Choroid plexus epithelial cell (primary cell): ENCODE data around the gene SACS.

Experiments
- DNase-seq: peaks from one replicate; pipeline ENCODE4 v3.0.0-alpha.2; 2010; ENCODE audit warnings: low read depth
- H3K4me3 ChIP-seq: 2 replicates; pipeline ENCODE4 v1.5.1; 2011; ENCODE audit warnings: low read depth, mild to moderate bottlenecking, control low read depth, low read length, moderate library complexity
- TF ChIP-seq, protein P1 (sequence below): conservative IDR thresholded peaks from 2 replicates; pipeline ENCODE4 v1.5.1; 2011; ENCODE audit warnings: low read depth, mild to moderate bottlenecking, control low read depth, inconsistent platforms, low read length, moderate library complexity

SACS gene

GRCh38 chr13:23394821-23395220, 38.7 kb downstream of the SACS start:
- DNase-seq = no peak
- H3K4me3 ChIP-seq = no peak overlapping the region
- TF ChIP-seq, protein P1, sequence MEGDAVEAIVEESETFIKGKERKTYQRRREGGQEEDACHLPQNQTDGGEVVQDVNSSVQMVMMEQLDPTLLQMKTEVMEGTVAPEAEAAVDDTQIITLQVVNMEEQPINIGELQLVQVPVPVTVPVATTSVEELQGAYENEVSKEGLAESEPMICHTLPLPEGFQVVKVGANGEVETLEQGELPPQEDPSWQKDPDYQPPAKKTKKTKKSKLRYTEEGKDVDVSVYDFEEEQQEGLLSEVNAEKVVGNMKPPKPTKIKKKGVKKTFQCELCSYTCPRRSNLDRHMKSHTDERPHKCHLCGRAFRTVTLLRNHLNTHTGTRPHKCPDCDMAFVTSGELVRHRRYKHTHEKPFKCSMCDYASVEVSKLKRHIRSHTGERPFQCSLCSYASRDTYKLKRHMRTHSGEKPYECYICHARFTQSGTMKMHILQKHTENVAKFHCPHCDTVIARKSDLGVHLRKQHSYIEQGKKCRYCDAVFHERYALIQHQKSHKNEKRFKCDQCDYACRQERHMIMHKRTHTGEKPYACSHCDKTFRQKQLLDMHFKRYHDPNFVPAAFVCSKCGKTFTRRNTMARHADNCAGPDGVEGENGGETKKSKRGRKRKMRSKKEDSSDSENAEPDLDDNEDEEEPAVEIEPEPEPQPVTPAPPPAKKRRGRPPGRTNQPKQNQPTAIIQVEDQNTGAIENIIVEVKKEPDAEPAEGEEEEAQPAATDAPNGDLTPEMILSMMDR = no peak

GRCh38 chr13:23392925-23393645, 40.4 kb downstream of the SACS start:
- no peak overlapping the region for H3K4me3 ChIP-seq
- DNase-seq = no peak
- TF ChIP-seq, protein P1 = no peak

GRCh38 chr13:23392313-23392712, 41.2 kb downstream of the SACS start:
- H3K4me3 ChIP-seq = no peak overlapping the region
- TF ChIP-seq, protein P1 = no peak
- DNase-seq = no peak

DNA sequence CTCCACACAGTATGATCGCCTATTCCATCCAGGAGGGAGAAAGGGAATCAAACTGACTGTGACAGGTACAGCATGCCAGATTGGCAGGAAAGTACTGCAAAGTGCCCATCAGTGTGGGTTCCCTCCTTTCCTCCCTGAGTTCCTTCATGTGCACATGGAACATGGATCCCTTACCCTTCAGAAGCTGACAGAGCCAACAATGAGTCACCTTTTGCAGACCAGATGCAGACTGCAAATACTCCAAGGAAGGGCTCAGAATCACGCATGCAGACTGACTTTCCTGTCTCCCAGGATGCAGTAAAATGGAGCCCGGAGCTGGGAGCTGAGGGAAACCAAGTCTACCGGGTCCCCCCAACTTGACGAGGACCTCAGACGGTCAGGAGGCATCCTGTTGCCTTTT, 41.8 kb downstream of the SACS start:
- DNase-seq = no peak
- TF ChIP-seq, protein P1 = no peak
- no peak overlapping the region for H3K4me3 ChIP-seq

DNA sequence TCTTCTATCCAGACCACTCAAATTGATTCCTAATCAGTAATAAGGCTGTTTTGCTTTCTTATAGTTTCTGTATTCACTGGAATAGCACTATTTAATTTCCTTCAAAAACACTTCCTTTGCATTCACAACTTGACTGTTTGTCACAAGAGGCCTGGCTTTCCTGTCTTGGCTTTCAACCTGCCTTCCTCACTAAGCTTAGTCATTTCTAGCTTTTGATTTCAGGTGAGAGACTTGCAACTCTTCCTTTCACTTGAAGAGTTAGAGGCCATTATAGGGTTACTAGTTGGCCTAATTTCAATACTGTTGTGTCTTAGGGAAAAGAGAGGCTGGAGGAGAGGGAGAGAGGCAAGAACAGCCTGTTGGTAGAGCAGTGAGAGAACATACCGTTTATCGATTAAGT, 47.0 kb downstream of the SACS start:
- TF ChIP-seq, protein P1 = no peak
- no peak for DNase-seq
- no peak overlapping the region for H3K4me3 ChIP-seq

DNA sequence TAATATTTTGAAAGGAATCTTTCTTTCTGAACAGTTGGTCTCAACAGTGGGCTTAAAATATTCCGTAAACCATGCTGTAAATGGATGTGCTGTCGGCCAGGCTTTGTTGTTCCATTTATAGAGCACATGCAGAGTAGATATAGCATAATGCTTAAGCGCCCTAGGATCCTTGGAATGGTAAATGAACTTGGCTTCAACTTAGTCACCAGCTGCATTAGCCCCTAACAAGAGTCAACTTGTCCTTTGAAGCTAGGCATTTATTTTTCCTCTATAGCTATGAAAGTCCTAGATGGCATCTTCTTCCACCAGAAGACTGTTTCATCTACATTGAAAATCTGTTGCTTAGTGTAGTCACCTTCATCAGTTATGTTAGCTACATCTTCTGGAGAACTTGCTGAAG, 47.6 kb downstream of the SACS start:
- TF ChIP-seq, protein P1 = no peak
- DNase-seq = no peak
- no peak overlapping the region for H3K4me3 ChIP-seq

DNA sequence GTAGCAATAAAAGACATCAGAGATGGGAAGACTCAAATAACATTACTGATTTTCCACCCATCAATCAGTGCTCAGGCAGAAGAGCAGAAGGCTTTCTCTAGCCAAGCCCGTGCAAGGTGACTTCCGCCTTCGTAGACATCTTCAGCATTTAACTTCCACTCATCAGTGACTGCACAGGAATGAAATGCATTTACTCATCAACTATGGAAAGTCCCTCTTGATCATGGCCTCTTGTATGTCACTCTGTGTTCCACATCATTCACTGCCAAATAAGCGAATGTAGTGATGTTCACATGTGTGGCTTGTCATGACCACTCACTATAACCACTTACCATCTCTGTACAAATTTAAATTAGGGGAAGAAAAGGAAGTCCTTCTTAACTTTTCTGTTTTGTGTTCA, 49.4 kb downstream of the SACS start:
- H3K4me3 ChIP-seq = no peak overlapping the region
- TF ChIP-seq, protein P1 = no peak
- DNase-seq = peak; percentile 60
